BLaER1 (cell line): Measurements from ENCODE around the gene ADGRD1.

Source experiments
- H3K27ac ChIP-seq: shearing (Covaris generic); formaldehyde crosslinking; 2 replicates; pipeline ENCODE4 v1.8.1; 2022
- H3K27me3 ChIP-seq: shearing (Covaris generic); formaldehyde crosslinking; 2 replicates; pipeline ENCODE4 v1.8.1; 2022
- H3K36me3 ChIP-seq: shearing (Covaris generic); formaldehyde crosslinking; 2 replicates; pipeline ENCODE4 v1.8.1; 2022
- H3K4me1 ChIP-seq: shearing (Covaris generic); formaldehyde crosslinking; 2 replicates; pipeline ENCODE4 v1.8.1; 2022
- H3K4me2 ChIP-seq: shearing (Covaris generic); formaldehyde crosslinking; 2 replicates; pipeline ENCODE4 v1.8.1; 2022
- H3K4me3 ChIP-seq: shearing (Covaris generic); formaldehyde crosslinking; 2 replicates; pipeline ENCODE4 v1.8.1; 2022
- H3K9ac ChIP-seq: shearing (Covaris generic); formaldehyde crosslinking; 2 replicates; pipeline ENCODE4 v1.8.1; 2022
- H3K9me3 ChIP-seq: shearing (Covaris generic); formaldehyde crosslinking; 2 replicates; pipeline ENCODE4 v1.8.1; 2022
- H4K20me1 ChIP-seq: shearing (Covaris generic); formaldehyde crosslinking; 2 replicates; pipeline ENCODE4 v1.8.1; 2022
- Cebpa-rat ChIP-seq: shearing (Covaris generic); IDR thresholded peaks from 2 replicates; pipeline ENCODE4 v1.8.1; 2022

The ADGRD1 gene

GRCh38 chr12:130961921-130962451, 8.3 kb downstream of the ADGRD1 start:
- H3K4me2 ChIP-seq: peak overlapping the region; percentile 3; the same call in 1 of the 2 replicates
- peaks cover 10% of the 10 kb centered on the region for H3K4me1 ChIP-seq
- H3K27me3 ChIP-seq: no peaks in the 10 kb centered on the region
- no peak overlapping the region for H3K4me3 ChIP-seq
- H3K27ac ChIP-seq: no peak overlapping the region
- H3K9me3 ChIP-seq: no peaks in the 10 kb centered on the region
- no peaks in the 10 kb centered on the region for H3K36me3 ChIP-seq
- H3K9ac ChIP-seq: no peak overlapping the region
- TF ChIP-seq Cebpa-rat: no peak
- no peaks in the 10 kb centered on the region for H4K20me1 ChIP-seq

DNA sequence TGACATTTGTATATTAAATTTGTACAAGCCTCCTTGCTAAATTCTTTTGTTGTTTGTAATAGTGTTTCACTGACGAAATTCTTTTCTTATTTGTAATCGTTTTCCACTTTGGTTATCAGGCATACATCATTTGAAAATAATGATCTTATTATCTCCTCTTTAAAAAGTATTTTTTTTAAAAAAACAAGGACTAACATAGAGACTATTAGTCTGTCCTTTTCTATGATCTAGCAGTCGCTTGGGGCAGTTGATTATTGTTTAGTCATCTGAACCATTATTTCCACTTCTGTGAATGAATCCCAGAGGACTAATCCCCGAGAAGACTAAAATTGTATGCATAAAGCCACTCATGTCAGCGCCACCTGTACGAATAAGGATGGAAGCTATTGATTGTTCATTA, 11.5 kb downstream of the ADGRD1 start:
- Histone ChIP-seq H3K9ac (no peak overlapping the region), H3K9me3 (peaks cover 12% of the 10 kb centered on the region), H3K4me2 (no peak overlapping the region), H3K36me3 (no peaks in the 10 kb centered on the region), H3K4me3 (no peak overlapping the region), H3K27me3 (no peaks in the 10 kb centered on the region), H4K20me1 (no peaks in the 10 kb centered on the region), H3K4me1 (peaks cover 14% of the 10 kb centered on the region), H3K27ac (no peak overlapping the region)
- TF ChIP-seq Cebpa-rat: no peak

GRCh38 chr12:130965668-130966067, 12.0 kb downstream of the ADGRD1 start:
- H3K27me3 ChIP-seq: no peaks in the 10 kb centered on the region
- H4K20me1 ChIP-seq: no peaks in the 10 kb centered on the region
- no peak overlapping the region for H3K4me3 ChIP-seq
- no peak for TF ChIP-seq Cebpa-rat
- H3K27ac ChIP-seq: no peak overlapping the region
- no peak overlapping the region for H3K4me2 ChIP-seq
- H3K4me1 ChIP-seq: peaks cover 18% of the 10 kb centered on the region
- peaks cover 12% of the 10 kb centered on the region for H3K9me3 ChIP-seq
- no peaks in the 10 kb centered on the region for H3K36me3 ChIP-seq
- H3K9ac ChIP-seq: no peak overlapping the region

DNA sequence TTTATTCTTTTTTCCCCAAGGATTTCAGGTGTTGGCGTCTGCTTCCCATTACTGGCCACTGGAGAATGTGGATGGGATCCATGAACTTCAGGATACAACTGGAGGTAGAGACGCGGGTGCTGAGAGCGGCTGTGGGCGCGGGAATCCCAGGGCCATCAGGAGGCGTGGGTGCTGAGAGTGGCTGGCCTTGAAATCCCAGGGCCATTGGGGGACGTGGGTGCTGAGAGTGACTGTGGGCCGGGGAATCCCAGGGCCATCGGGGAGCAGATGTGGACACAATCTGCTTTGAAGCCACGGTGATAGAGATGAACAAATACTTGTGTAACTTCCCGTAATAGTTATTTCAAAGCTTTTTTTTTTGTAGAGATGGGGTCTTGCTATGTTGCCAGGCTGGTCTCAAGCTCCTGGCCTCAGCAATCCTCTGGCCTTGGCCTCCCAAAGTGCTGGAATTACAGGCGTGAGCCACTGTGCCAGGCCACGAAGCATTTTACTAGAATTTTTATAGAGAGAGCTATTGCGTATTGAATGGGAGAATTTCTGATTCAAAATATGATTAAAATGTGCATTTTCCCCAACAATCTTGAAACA, 12.8 kb downstream of the ADGRD1 start:
- H3K4me2 ChIP-seq: no peak overlapping the region
- H3K27ac ChIP-seq: no peak overlapping the region
- H3K36me3 ChIP-seq: no peaks in the 10 kb centered on the region
- H3K4me3 ChIP-seq: no peak overlapping the region
- H3K4me1 ChIP-seq: peaks cover 25% of the 10 kb centered on the region
- TF ChIP-seq Cebpa-rat: no peak
- peaks cover 12% of the 10 kb centered on the region for H3K9me3 ChIP-seq
- H3K27me3 ChIP-seq: no peaks in the 10 kb centered on the region
- H3K9ac ChIP-seq: no peak overlapping the region
- no peaks in the 10 kb centered on the region for H4K20me1 ChIP-seq

DNA sequence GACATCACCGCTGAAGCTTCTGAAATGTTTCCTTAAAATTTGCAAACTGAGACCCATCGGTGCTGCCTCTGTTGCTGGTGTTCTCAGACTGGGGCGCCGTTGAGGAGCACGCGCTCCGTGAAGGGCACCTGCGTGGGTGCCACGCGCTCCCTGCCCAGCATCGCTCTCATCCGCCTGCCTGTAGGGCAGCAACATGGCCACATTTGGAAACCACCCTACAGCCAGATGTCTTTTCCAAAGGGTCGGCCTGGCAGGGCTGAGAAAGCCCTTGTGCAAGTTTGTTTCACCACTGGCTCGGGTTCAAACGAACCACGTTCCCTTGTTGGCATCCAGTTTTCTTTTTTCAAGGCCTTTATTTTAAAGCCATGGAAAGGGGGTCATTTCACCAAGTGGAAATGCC, 13.9 kb downstream of the ADGRD1 start:
- H3K4me1 ChIP-seq: peaks cover 24% of the 10 kb centered on the region
- no peak for TF ChIP-seq Cebpa-rat

GRCh38 chr12:130968611-130969010, 14.9 kb downstream of the ADGRD1 start:
- Histone ChIP-seq H3K9ac (no peak overlapping the region), H3K4me3 (no peak overlapping the region), H3K27me3 (no peaks in the 10 kb centered on the region), H3K36me3 (no peaks in the 10 kb centered on the region), H3K27ac (no peak overlapping the region), H3K4me1 (peaks cover 34% of the 10 kb centered on the region), H3K4me2 (no peak overlapping the region), H4K20me1 (no peaks in the 10 kb centered on the region), H3K9me3 (peaks cover 12% of the 10 kb centered on the region)
- TF ChIP-seq Cebpa-rat: no peak

More for the DNA sequence above, 13.9 kb downstream of the ADGRD1 start:
- Histone ChIP-seq H3K9ac (no peak overlapping the region), H3K4me2 (no peak overlapping the region), H3K36me3 (no peaks in the 10 kb centered on the region), H3K27ac (no peak overlapping the region), H3K4me3 (no peak overlapping the region), H3K27me3 (no peaks in the 10 kb centered on the region), H3K9me3 (peaks cover 12% of the 10 kb centered on the region), H4K20me1 (no peaks in the 10 kb centered on the region)

DNA sequence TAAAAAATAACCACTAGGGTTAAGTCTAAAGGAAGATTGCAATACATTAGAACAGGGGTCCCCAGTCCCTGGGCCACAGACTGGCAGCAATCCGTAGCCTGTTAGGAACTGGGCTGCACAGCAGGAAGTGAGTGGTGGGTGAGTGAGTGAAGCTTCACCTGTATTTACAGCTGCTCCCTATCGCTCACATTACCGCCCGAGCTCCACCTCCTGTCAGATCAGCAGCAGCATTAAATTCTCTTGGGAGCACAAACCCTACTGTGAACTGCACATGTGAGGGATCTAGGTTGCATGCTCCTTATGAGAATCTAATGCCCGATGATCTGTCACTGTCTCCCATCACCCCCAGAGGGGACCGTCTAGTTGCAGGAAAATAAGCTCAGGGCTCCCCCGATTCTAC, 15.5 kb downstream of the ADGRD1 start:
- H3K9ac ChIP-seq: no peak overlapping the region
- no peaks in the 10 kb centered on the region for H4K20me1 ChIP-seq
- no peak overlapping the region for H3K4me2 ChIP-seq
- no peaks in the 10 kb centered on the region for H3K27me3 ChIP-seq
- peaks cover 12% of the 10 kb centered on the region for H3K9me3 ChIP-seq
- no peak overlapping the region for H3K4me3 ChIP-seq
- no peak for TF ChIP-seq Cebpa-rat
- H3K4me1 ChIP-seq: peaks cover 37% of the 10 kb centered on the region
- H3K36me3 ChIP-seq: no peaks in the 10 kb centered on the region
- no peak overlapping the region for H3K27ac ChIP-seq

- H3K27me3 ChIP-seq: no peaks in the 10 kb centered on the region
- peaks cover 12% of the 10 kb centered on the region for H3K9me3 ChIP-seq
- TF ChIP-seq Cebpa-rat: peak; percentile 69
- H3K27ac ChIP-seq: no peak overlapping the region
- no peaks in the 10 kb centered on the region for H4K20me1 ChIP-seq
- peaks cover 37% of the 10 kb centered on the region for H3K4me1 ChIP-seq
- H3K36me3 ChIP-seq: no peaks in the 10 kb centered on the region
- H3K9ac ChIP-seq: no peak overlapping the region
- peak overlapping the region; percentile 70 for H3K4me2 ChIP-seq
- H3K4me3 ChIP-seq: no peak overlapping the region
Measured at GRCh38 chr12:130970165-130970907, 16.6 kb downstream of the ADGRD1 start.

GRCh38 chr12:130970908-130971233, 17.2 kb downstream of the ADGRD1 start:
- H3K9me3 ChIP-seq: peaks cover 12% of the 10 kb centered on the region
- no peak overlapping the region for H3K4me3 ChIP-seq
- H3K9ac ChIP-seq: no peak overlapping the region
- no peaks in the 10 kb centered on the region for H4K20me1 ChIP-seq
- peak overlapping the region; percentile 70 for H3K4me2 ChIP-seq
- TF ChIP-seq Cebpa-rat: no peak
- H3K4me1 ChIP-seq: peaks cover 37% of the 10 kb centered on the region
- H3K27ac ChIP-seq: no peak overlapping the region
- H3K27me3 ChIP-seq: no peaks in the 10 kb centered on the region
- H3K36me3 ChIP-seq: no peaks in the 10 kb centered on the region

- Histone ChIP-seq H3K9me3 (peaks cover 12% of the 10 kb centered on the region), H3K27me3 (no peaks in the 10 kb centered on the region), H3K9ac (no peak overlapping the region), H4K20me1 (no peaks in the 10 kb centered on the region), H3K4me2 (peak overlapping the region; percentile 26), H3K27ac (no peak overlapping the region), H3K4me3 (no peak overlapping the region), H3K4me1 (peaks cover 40% of the 10 kb centered on the region), H3K36me3 (no peaks in the 10 kb centered on the region)
- TF ChIP-seq Cebpa-rat: no peak
Measured at GRCh38 chr12:130971925-130972585, 18.3 kb downstream of the ADGRD1 start.
